ENCODE results near the gene MAB21L4. TPM values are rescaled to one million over a fixed set of nuclear protein-coding genes. Genes with fewer than 3 reads are reported as not detected.

Gene MAB21L4
- total and polyA plus RNA-seq, 7 donors = not detected

GRCh38 chr2:240925191-240925567 is 29.2 kb upstream of the MAB21L4 start:
- DNase-seq (peak in 1 of 2 donors; percentile 41), ATAC-seq (no peak)
- Histone ChIP-seq H3K4me3 (no peak overlapping the region), H3K27ac (no peak overlapping the region), H3K9me3 (no peaks in the 10 kb centered on the region), H3K27me3 (ENCODE audit: insufficient read depth in 3 of 3, low read length in 2 of 3) (no peaks in the 10 kb centered on the region), H3K4me1 (no peaks in the 10 kb centered on the region), H3K36me3 (ENCODE audit: insufficient read depth in 1 of 2, low read depth in 1 of 2) (no peaks in the 10 kb centered on the region)
- TF ChIP-seq, protein P1, sequence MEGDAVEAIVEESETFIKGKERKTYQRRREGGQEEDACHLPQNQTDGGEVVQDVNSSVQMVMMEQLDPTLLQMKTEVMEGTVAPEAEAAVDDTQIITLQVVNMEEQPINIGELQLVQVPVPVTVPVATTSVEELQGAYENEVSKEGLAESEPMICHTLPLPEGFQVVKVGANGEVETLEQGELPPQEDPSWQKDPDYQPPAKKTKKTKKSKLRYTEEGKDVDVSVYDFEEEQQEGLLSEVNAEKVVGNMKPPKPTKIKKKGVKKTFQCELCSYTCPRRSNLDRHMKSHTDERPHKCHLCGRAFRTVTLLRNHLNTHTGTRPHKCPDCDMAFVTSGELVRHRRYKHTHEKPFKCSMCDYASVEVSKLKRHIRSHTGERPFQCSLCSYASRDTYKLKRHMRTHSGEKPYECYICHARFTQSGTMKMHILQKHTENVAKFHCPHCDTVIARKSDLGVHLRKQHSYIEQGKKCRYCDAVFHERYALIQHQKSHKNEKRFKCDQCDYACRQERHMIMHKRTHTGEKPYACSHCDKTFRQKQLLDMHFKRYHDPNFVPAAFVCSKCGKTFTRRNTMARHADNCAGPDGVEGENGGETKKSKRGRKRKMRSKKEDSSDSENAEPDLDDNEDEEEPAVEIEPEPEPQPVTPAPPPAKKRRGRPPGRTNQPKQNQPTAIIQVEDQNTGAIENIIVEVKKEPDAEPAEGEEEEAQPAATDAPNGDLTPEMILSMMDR (IDR thresholded peaks at IDR 0.05) = no peak
- intact Hi-C loops (cut with DNase I) = loop anchor here in 1 of 2 donors (5.0 kb wide), 1 partner anchor 62 kb away; no protein-coding TSS in a partner anchor
- WGBS, 3 donors = 87 to 89% (median 87%) methylated on average over 12 to 14 of the region's 14 CpGs

DNA sequence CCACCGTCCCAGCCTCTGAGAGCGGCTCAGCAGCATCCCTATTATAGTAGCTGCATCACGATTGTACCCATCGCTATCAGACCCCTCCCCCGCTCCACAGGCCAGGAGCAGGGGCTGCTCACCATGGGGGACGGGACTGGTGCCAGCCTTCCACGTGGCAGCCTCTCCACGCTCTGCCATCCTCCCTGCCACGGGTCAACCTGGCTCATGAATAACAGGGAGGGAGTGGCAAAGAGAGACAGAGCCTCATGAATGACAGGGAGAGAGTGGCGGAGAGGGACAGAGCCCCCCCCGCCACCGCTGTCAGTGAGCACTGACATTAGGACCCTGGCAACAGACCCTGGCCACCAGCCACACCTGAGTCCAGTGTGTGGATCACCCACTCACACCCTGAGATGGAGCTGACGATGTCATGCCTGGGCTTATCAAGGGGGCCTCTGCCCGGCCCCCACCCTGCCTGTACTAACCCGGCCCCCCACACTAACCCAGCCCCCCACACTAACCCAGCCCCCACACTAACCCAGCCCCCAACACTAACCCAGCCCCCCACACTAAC is 27.1 kb upstream of the MAB21L4 start:
- ATAC-seq = no peak
- Histone ChIP-seq H3K27ac (no peak overlapping the region), H3K27me3 (ENCODE audit: insufficient read depth in 3 of 3, low read length in 2 of 3) (no peaks in the 10 kb centered on the region), H3K4me3 (no peak overlapping the region), H3K4me1 (no peaks in the 10 kb centered on the region), H3K9me3 (no peaks in the 10 kb centered on the region), H3K36me3 (ENCODE audit: insufficient read depth in 1 of 2, low read depth in 1 of 2) (no peaks in the 10 kb centered on the region)
- DNase-seq = peak; percentile 12 to 48
- intact Hi-C loops (cut with DNase I) = no loop called here
- TF ChIP-seq, protein P1 (IDR thresholded peaks at IDR 0.05) = no peak
- 55 to 75% (median 67%) methylated on average over 13 to 15 of the region's 15 CpGs for WGBS, 3 donors

DNA sequence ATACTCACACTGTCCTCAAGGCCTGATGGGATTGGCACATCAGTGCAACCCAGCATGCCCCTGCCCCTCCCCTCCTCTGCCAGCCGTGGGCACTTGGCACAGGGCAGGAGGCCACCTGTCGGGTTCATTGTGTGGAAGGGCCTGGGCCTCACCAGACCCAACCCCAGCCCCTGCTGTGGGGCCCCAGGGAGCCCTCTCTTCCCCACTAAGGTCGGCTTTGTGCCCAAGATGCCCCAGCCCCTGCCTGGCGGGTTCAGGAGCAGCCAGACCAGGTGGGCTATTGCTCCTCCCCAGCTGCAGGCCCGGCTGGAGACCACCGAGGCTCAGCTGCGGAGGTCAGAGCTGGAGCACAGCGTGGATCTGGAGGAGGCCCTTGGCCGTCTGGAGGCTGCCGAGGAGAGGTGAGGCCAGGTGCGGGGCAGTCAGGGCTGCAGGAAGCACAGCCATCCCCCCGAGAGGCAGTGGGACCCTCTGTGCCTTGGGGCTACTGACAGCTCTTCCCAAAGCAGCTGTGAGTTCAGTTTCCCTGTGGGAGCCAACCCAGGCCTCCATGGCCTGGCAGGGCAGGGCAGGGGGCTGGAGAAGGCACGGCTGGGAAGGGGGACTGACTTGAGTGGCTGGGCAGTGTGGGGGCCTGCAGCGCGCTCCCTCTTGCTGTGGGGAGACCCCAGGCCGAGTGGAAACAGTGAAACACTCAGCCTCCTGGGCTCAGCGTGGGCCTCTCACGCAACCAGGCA is 26.5 kb upstream of the MAB21L4 start:
- intact Hi-C loops (cut with DNase I) = no loop called here
- Histone ChIP-seq H3K27ac (no peak overlapping the region), H3K4me3 (no peak overlapping the region), H3K4me1 (no peaks in the 10 kb centered on the region), H3K36me3 (ENCODE audit: insufficient read depth in 1 of 2, low read depth in 1 of 2) (no peaks in the 10 kb centered on the region), H3K27me3 (ENCODE audit: insufficient read depth in 3 of 3, low read length in 2 of 3) (no peaks in the 10 kb centered on the region), H3K9me3 (no peaks in the 10 kb centered on the region)
- no peak for DNase-seq
- ATAC-seq = no peak
- 66 to 84% (median 71%) methylated on average over 18 of the region's 18 CpGs for WGBS, 3 donors
- TF ChIP-seq, protein P1 (IDR thresholded peaks at IDR 0.05) = no peak

GRCh38 chr2:240921995-240922244 is 26.0 kb upstream of the MAB21L4 start:
- H3K27ac ChIP-seq = no peak overlapping the region
- no peaks in the 10 kb centered on the region for H3K36me3 ChIP-seq (ENCODE audit: insufficient read depth in 1 of 2, low read depth in 1 of 2)
- H3K4me1 ChIP-seq = no peaks in the 10 kb centered on the region
- no peak overlapping the region for H3K4me3 ChIP-seq
- H3K9me3 ChIP-seq = no peaks in the 10 kb centered on the region
- peak in 1 of 4 donors; percentile 9 for ATAC-seq
- DNase-seq = no peak
- intact Hi-C loops (cut with DNase I) = no loop called here
- H3K27me3 ChIP-seq (ENCODE audit: insufficient read depth in 3 of 3, low read length in 2 of 3) = peaks cover 0 to 2% (median 0%) of the 10 kb centered on the region in 3 donors
- WGBS, 3 donors = 68 to 90% (median 88%) methylated on average over 1 of the region's 1 CpG
- TF ChIP-seq, protein P1 (IDR thresholded peaks at IDR 0.05) = no peak

Data from psoas muscle (tissue), 8 donors.